Endothelial cell (in vitro differentiated cells): ENCODE measurements around the gene SATB2. TPM values are rescaled to one million over a fixed set of nuclear protein-coding genes. Genes with fewer than 3 reads are reported as not detected.

Source experiments
- DNase-seq: peaks from one replicate; pipeline ENCODE4 v3.0.0; 2021; ENCODE audit warnings: low spot score
- H3K27ac Mint-ChIP-seq: one replicate; pipeline ENCODE4 v1.8.0; 2021; ENCODE audit warnings: mixed read lengths, inconsistent platforms; ENCODE audit not compliant: unreplicated experiment
- H3K27me3 Mint-ChIP-seq: one replicate; pipeline ENCODE4 v1.8.0; 2021; ENCODE audit warnings: mild to moderate bottlenecking, moderate library complexity, mixed read lengths, inconsistent platforms; ENCODE audit not compliant: unreplicated experiment
- H3K36me3 Mint-ChIP-seq: one replicate; pipeline ENCODE4 v1.8.0; 2021; ENCODE audit warnings: mild to moderate bottlenecking, low read depth, mixed read lengths, inconsistent platforms; ENCODE audit not compliant: unreplicated experiment
- H3K4me1 Mint-ChIP-seq: one replicate; pipeline ENCODE4 v1.8.0; 2021; ENCODE audit warnings: mild to moderate bottlenecking, mixed read lengths, inconsistent platforms; ENCODE audit not compliant: unreplicated experiment
- H3K4me3 Mint-ChIP-seq: one replicate; pipeline ENCODE4 v1.8.0; 2021; ENCODE audit warnings: mild to moderate bottlenecking, mixed read lengths, inconsistent platforms; ENCODE audit not compliant: unreplicated experiment
- H3K9me3 Mint-ChIP-seq: one replicate; pipeline ENCODE4 v1.8.0; 2021; ENCODE audit warnings: mixed read lengths, inconsistent platforms; ENCODE audit not compliant: unreplicated experiment
- total RNA-seq: library from RNA; stranded (reverse); fragmentation: NEBNext Ultra II Directional; extraction: Animal tissue kit (Norgen Biotek cat#: 25700); gene quantifications from one replicate; pipeline ENCODE4 v1.2.1, GENCODE V29; 2021; ENCODE audit not compliant: unreplicated experiment
- TF ChIP-seq, protein P1 (sequence below): fragments of 200-600 bp; sonication (generic); IDR thresholded peaks from one replicate; pipeline ENCODE4 v1.5.0; 2021; ENCODE audit warnings: antibody characterized with exemption; ENCODE audit not compliant: unreplicated experiment

SATB2 gene
- total RNA-seq, 1 donor from 2014 or later = 3.8 TPM

DNA sequence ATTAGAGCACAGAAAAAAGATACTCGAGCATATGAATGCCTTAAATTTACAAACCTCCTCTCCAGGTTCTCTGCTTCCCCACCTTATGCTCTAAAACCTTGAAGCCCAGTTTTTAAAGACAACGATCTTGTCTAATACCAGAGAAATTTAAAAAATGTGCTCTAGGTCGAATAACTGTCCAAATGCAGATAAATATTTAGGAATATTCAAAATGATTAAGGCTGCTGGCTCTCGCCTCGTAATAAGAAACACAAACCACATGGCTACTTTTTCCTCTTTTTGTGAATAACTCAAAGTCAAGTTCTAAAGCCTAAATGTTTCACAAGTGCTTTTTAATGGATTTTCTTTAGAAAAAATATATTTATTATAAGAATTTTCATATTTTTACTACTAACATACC, 101.3 kb downstream of the SATB2 start:
- Mint-ChIP-seq H3K27me3 (no peaks in the 10 kb centered on the region), H3K36me3 (no peaks in the 10 kb centered on the region), H3K4me3 (no peak overlapping the region), H3K4me1 (no peaks in the 10 kb centered on the region), H3K9me3 (no peaks in the 10 kb centered on the region), H3K27ac (no peak overlapping the region)
- TF ChIP-seq, protein P1, sequence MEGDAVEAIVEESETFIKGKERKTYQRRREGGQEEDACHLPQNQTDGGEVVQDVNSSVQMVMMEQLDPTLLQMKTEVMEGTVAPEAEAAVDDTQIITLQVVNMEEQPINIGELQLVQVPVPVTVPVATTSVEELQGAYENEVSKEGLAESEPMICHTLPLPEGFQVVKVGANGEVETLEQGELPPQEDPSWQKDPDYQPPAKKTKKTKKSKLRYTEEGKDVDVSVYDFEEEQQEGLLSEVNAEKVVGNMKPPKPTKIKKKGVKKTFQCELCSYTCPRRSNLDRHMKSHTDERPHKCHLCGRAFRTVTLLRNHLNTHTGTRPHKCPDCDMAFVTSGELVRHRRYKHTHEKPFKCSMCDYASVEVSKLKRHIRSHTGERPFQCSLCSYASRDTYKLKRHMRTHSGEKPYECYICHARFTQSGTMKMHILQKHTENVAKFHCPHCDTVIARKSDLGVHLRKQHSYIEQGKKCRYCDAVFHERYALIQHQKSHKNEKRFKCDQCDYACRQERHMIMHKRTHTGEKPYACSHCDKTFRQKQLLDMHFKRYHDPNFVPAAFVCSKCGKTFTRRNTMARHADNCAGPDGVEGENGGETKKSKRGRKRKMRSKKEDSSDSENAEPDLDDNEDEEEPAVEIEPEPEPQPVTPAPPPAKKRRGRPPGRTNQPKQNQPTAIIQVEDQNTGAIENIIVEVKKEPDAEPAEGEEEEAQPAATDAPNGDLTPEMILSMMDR = no peak
- no peak for DNase-seq

DNA sequence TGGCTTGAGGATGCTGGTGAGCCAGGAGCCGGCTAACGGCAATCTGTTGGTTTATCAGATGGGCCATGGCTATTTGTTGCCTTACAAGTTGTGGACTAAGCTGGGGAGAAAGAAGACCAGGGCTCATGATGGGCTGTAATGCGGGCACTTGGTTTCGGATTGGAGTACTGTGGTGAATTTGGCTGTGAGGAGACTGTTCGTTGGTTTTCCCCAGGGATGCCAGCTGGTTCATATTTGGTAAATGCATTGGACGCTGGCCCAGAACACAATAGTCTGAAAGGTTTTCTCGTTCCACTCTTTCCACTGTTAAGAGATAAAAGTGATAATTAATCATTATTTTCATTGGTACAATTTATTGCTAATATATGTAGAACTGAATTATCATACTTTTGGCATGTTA, 108.9 kb downstream of the SATB2 start:
- Mint-ChIP-seq H3K27me3 (no peaks in the 10 kb centered on the region), H3K4me3 (no peak overlapping the region), H3K36me3 (no peaks in the 10 kb centered on the region), H3K4me1 (no peaks in the 10 kb centered on the region), H3K27ac (no peak overlapping the region), H3K9me3 (no peaks in the 10 kb centered on the region)
- DNase-seq = no peak
- TF ChIP-seq, protein P1 = no peak

DNA sequence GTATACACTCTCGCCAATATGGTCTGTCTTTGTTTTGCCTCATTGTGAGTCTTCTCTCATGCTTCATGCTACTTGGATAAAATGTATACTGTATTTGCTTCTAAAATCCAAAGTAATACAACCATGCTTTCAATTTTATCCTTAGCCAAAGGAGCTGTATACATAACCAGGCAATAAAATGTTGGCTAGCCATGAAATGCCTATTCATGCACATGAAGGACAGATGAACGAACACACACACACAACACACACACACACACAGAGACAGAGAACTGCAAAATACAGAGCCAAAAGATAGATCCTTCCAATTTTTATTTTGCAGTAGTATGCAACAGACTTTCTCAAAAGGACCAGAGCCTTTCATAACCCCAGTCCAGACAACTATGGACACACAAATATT, 113.7 kb downstream of the SATB2 start:
- H3K4me1 Mint-ChIP-seq = no peaks in the 10 kb centered on the region
- H3K36me3 Mint-ChIP-seq = no peaks in the 10 kb centered on the region
- H3K4me3 Mint-ChIP-seq = no peak overlapping the region
- H3K9me3 Mint-ChIP-seq = no peaks in the 10 kb centered on the region
- peaks cover 1% of the 10 kb centered on the region for H3K27me3 Mint-ChIP-seq
- DNase-seq = no peak
- TF ChIP-seq, protein P1 = no peak
- H3K27ac Mint-ChIP-seq = no peak overlapping the region

DNA sequence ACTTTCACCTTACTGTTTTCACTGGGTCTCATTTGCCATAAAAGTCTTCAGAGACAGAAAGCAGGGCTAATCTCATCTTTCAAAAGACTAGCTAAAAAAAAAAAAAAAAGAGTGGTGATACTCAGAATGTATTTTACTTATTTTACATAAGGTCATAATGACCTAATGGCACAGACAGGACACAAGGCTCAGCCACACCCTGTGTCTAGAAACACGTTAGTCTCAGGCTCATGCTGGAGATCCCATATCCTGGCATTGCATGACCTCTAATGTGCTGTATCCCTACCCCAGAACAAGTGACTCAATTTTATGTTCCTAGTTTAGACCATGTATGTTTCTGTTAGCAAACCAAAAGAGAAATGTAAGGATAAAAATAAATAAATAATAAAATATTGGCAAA, 115.4 kb downstream of the SATB2 start:
- no peak for DNase-seq
- no peak overlapping the region for H3K4me3 Mint-ChIP-seq
- H3K4me1 Mint-ChIP-seq = no peaks in the 10 kb centered on the region
- TF ChIP-seq, protein P1 = no peak
- H3K27me3 Mint-ChIP-seq = peaks cover 1% of the 10 kb centered on the region
- H3K36me3 Mint-ChIP-seq = no peaks in the 10 kb centered on the region
- H3K27ac Mint-ChIP-seq = no peak overlapping the region
- H3K9me3 Mint-ChIP-seq = no peaks in the 10 kb centered on the region

DNA sequence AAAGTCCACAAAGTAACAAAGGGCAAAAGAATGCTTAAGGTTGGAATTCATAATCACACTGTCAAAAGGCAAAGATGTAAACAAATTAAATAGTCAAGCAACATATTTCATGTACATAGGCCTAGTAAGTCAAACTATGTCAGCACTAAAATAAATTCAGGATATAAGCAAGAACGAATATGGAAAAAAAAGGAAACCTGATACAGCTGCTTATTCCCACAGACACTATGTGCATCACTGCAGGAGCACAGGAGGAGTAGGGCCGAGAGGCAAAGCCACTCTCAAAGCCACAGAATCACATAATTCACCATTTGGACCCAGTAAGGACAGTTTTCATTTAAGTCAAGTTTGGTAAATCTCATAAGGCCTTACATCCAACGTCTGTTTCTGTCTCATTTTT, 116.6 kb downstream of the SATB2 start:
- H3K4me1 Mint-ChIP-seq = no peaks in the 10 kb centered on the region
- H3K4me3 Mint-ChIP-seq = no peak overlapping the region
- TF ChIP-seq, protein P1 = no peak
- no peaks in the 10 kb centered on the region for H3K36me3 Mint-ChIP-seq
- no peak for DNase-seq
- peaks cover 1% of the 10 kb centered on the region for H3K27me3 Mint-ChIP-seq
- H3K9me3 Mint-ChIP-seq = no peaks in the 10 kb centered on the region
- H3K27ac Mint-ChIP-seq = no peak overlapping the region
